Hepatocyte (in vitro differentiated cells): ENCODE results near the gene MRPL53.

Experiments
- CTCF ChIP-seq: fragments of 200-600 bp; sonication (generic); IDR thresholded peaks from 2 replicates; pipeline ENCODE4 v1.5.1; 2016; ENCODE audit warnings: antibody characterized with exemption, mild to moderate bottlenecking; ENCODE audit not compliant: poor library complexity
- EZH2 ChIP-seq: fragments of 200-600 bp; sonication (generic); IDR thresholded peaks from 2 replicates; pipeline ENCODE4 v1.6.1; 2016; ENCODE audit warnings: antibody characterized with exemption, mild to moderate bottlenecking, borderline replicate concordance
- EZH2phosphoT487 ChIP-seq: fragments of 200-600 bp; sonication (generic); IDR thresholded peaks from one replicate; pipeline ENCODE4 v1.6.1; 2018; ENCODE audit warnings: antibody characterized with exemption, mild to moderate bottlenecking, low read depth, moderate library complexity; ENCODE audit not compliant: unreplicated experiment, severe bottlenecking

GRCh38 chr2:74436111-74436805, 36.2 kb downstream of the MRPL53 start:
- TF ChIP-seq CTCF (no peak), EZH2 (no peak), EZH2phosphoT487 (no peak)
